ENCODE measurements around the gene RCAN1. TPM values are rescaled to one million over a fixed set of nuclear protein-coding genes. Genes with fewer than 3 reads are reported as not detected.
"Not testable (repeated sequence)": the region's sequence is repeated elsewhere in the genome, so short reads cannot be mapped to it uniquely, and the experiment has no call there.

Gene RCAN1
- total and polyA plus RNA-seq, 2 experiments from 2014 or later, result 79.4 to 113 TPM

- Histone ChIP-seq H3K4me2 (no peak overlapping the region), H3K27me3 (no peaks in the 10 kb centered on the region), H3K9me3 (ENCODE audit: low read depth) (no peaks in the 10 kb centered on the region), H3K9me2 (replicated peaks; ENCODE audit: insufficient read depth) (no peaks in the 10 kb centered on the region), H3K27ac (no peak overlapping the region), H4K20me1 (ENCODE audit: insufficient read depth, poor library complexity, severe bottlenecking) (no peaks in the 10 kb centered on the region), H3K4me3 (no peak overlapping the region), H3K79me2 (no peaks in the 10 kb centered on the region), H3K4me1 (ENCODE audit: insufficient read depth) (peaks cover 6% of the 10 kb centered on the region), H2AFZ (no peak overlapping the region), H3K36me3 (replicated peaks; ENCODE audit: insufficient read depth, low read depth) (no peaks in the 10 kb centered on the region)
- 90% methylated on average over 5 of the region's 5 CpGs for WGBS (ENCODE audit: low lambda C conversion rate, missing lambda C conversion rate)
- no peak for DNase-seq (ENCODE audit: low spot score)
- TF ChIP-seq EZH2phosphoT487 (IDR thresholded peaks at IDR 0.05; ENCODE audit: low read depth, severe bottlenecking, unreplicated experiment), result no peak
- no peak for TF ChIP-seq EZH2 (IDR thresholded peaks at IDR 0.05; ENCODE audit: borderline replicate concordance)
- TF ChIP-seq, protein P1, sequence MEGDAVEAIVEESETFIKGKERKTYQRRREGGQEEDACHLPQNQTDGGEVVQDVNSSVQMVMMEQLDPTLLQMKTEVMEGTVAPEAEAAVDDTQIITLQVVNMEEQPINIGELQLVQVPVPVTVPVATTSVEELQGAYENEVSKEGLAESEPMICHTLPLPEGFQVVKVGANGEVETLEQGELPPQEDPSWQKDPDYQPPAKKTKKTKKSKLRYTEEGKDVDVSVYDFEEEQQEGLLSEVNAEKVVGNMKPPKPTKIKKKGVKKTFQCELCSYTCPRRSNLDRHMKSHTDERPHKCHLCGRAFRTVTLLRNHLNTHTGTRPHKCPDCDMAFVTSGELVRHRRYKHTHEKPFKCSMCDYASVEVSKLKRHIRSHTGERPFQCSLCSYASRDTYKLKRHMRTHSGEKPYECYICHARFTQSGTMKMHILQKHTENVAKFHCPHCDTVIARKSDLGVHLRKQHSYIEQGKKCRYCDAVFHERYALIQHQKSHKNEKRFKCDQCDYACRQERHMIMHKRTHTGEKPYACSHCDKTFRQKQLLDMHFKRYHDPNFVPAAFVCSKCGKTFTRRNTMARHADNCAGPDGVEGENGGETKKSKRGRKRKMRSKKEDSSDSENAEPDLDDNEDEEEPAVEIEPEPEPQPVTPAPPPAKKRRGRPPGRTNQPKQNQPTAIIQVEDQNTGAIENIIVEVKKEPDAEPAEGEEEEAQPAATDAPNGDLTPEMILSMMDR (IDR thresholded peaks at IDR 0.05; ENCODE audit: poor library complexity), result no peak
These were observed 57.7 kb downstream of the RCAN1 start for GRCh38 chr21:34557261-34557660.

DNA sequence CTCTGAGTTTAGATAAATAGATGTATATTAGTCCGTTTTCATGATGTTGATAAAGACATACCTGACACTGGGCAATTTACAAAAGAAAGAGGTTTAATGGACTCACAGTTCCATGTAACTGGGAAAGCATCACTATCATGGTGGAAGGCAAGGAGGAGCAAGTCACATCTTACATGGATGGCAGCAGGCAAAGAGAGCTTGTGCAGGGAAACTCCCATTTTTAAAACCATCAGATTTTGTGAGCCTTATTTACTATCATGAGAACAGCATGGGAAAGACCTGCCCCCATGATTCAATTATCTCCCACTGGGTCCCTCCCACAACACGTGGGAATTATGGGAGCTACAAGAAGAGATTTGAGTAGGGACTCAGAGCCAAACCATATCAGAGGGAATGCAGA, 60.2 kb downstream of the RCAN1 start:
- not testable (repeated sequence) for H3K4me2 ChIP-seq; H2AFZ ChIP-seq; H3K36me3 ChIP-seq (replicated peaks; ENCODE audit: insufficient read depth, low read depth); DNase-seq (ENCODE audit: low spot score); H3K27me3 ChIP-seq; H3K4me1 ChIP-seq (ENCODE audit: insufficient read depth); H4K20me1 ChIP-seq (ENCODE audit: insufficient read depth, poor library complexity, severe bottlenecking); H3K4me3 ChIP-seq; H3K27ac ChIP-seq; H3K9me3 ChIP-seq (ENCODE audit: low read depth); H3K9me2 ChIP-seq (replicated peaks; ENCODE audit: insufficient read depth); H3K79me2 ChIP-seq
- 90% methylated on average over 2 of the region's 2 CpGs for WGBS (ENCODE audit: low lambda C conversion rate, missing lambda C conversion rate)

GRCh38 chr21:34554227-34554626, 60.7 kb downstream of the RCAN1 start:
- H3K27me3 ChIP-seq, result no peaks in the 10 kb centered on the region
- H3K79me2 ChIP-seq, result no peaks in the 10 kb centered on the region
- H2AFZ ChIP-seq, result no peak overlapping the region
- H3K4me2 ChIP-seq, result no peak overlapping the region
- H3K36me3 ChIP-seq (replicated peaks; ENCODE audit: insufficient read depth, low read depth), result no peaks in the 10 kb centered on the region
- H3K27ac ChIP-seq, result no peak overlapping the region
- no peak overlapping the region for H3K4me3 ChIP-seq
- WGBS (ENCODE audit: low lambda C conversion rate, missing lambda C conversion rate), result 98% methylated on average over 4 of the region's 4 CpGs
- H3K4me1 ChIP-seq (ENCODE audit: insufficient read depth), result peaks cover 6% of the 10 kb centered on the region
- DNase-seq (ENCODE audit: low spot score), result no peak
- H4K20me1 ChIP-seq (ENCODE audit: insufficient read depth, poor library complexity, severe bottlenecking), result no peaks in the 10 kb centered on the region
- H3K9me2 ChIP-seq (replicated peaks; ENCODE audit: insufficient read depth), result no peaks in the 10 kb centered on the region
- TF ChIP-seq EZH2phosphoT487 (IDR thresholded peaks at IDR 0.05; ENCODE audit: low read depth, severe bottlenecking, unreplicated experiment), result no peak
- TF ChIP-seq, protein P1 (IDR thresholded peaks at IDR 0.05; ENCODE audit: poor library complexity), result no peak
- TF ChIP-seq EZH2 (IDR thresholded peaks at IDR 0.05; ENCODE audit: borderline replicate concordance), result no peak
- no peaks in the 10 kb centered on the region for H3K9me3 ChIP-seq (ENCODE audit: low read depth)

GRCh38 chr21:34553151-34553952, 61.6 kb downstream of the RCAN1 start:
- H3K79me2 ChIP-seq, result no peaks in the 10 kb centered on the region
- H3K9me3 ChIP-seq (ENCODE audit: low read depth), result no peaks in the 10 kb centered on the region
- H2AFZ ChIP-seq, result no peak overlapping the region
- peak overlapping the region; percentile 53 for H3K4me2 ChIP-seq
- 73% methylated on average over 9 of the region's 9 CpGs for WGBS (ENCODE audit: low lambda C conversion rate, missing lambda C conversion rate)
- H3K4me3 ChIP-seq, result no peak overlapping the region
- H4K20me1 ChIP-seq (ENCODE audit: insufficient read depth, poor library complexity, severe bottlenecking), result no peaks in the 10 kb centered on the region
- no peaks in the 10 kb centered on the region for H3K9me2 ChIP-seq (replicated peaks; ENCODE audit: insufficient read depth)
- no peaks in the 10 kb centered on the region for H3K36me3 ChIP-seq (replicated peaks; ENCODE audit: insufficient read depth, low read depth)
- peaks cover 6% of the 10 kb centered on the region for H3K4me1 ChIP-seq (ENCODE audit: insufficient read depth)
- DNase-seq (ENCODE audit: low spot score), result no peak
- H3K27me3 ChIP-seq, result no peaks in the 10 kb centered on the region
- H3K27ac ChIP-seq, result peak overlapping the region; percentile 71
- no peak for TF ChIP-seq EZH2 (IDR thresholded peaks at IDR 0.05; ENCODE audit: borderline replicate concordance)
- TF ChIP-seq, protein P1 (IDR thresholded peaks at IDR 0.05; ENCODE audit: poor library complexity), result no peak
- no peak for TF ChIP-seq EZH2phosphoT487 (IDR thresholded peaks at IDR 0.05; ENCODE audit: low read depth, severe bottlenecking, unreplicated experiment)
